ENCODE data around the gene NDRG2.

GRCh38 chr14:21011136-21011535 is 13.7 kb downstream of the NDRG2 start:
- TF ChIP-seq EP300 (IDR thresholded peaks at IDR 0.05), result no peak
- no peak for TF ChIP-seq POLR2A (IDR thresholded peaks at IDR 0.05)
- no peak for TF ChIP-seq POLR2AphosphoS5 (IDR thresholded peaks at IDR 0.05)
